HG03520 (cell line): ENCODE results near the gene TUFT1.
"Not testable (repeated sequence)": the region's sequence is repeated elsewhere in the genome, so short reads cannot be mapped to it uniquely, and the experiment has no call there.

Experiments used
- ATAC-seq: cut with Tn5 transposase; IDR thresholded peaks from one replicate; pipeline ENCODE4 v1.9.1; 2021; ENCODE audit warnings: mild to moderate bottlenecking, moderate library complexity; ENCODE audit not compliant: unreplicated experiment

The TUFT1 gene

DNA sequence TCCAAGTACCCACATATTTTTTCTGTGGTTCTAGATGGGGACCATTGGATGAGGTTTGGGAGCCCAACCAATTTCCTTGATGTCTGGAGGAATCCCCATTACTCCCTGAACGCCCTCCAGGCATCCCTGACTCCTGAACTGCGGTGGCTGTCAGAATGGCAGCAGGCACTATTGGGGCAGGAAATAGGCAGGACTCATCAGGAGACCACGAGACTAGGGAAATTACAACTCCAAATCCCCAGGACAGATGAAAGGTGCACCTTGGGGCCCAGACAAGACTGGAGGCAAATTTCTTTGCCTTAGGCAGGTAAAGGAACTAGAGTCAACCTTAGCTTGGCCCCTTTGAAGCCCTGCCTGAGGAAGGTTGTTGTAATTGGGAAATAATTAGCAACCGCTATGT is 27.8 kb upstream of the TUFT1 start:
- ATAC-seq, result no peak

DNA sequence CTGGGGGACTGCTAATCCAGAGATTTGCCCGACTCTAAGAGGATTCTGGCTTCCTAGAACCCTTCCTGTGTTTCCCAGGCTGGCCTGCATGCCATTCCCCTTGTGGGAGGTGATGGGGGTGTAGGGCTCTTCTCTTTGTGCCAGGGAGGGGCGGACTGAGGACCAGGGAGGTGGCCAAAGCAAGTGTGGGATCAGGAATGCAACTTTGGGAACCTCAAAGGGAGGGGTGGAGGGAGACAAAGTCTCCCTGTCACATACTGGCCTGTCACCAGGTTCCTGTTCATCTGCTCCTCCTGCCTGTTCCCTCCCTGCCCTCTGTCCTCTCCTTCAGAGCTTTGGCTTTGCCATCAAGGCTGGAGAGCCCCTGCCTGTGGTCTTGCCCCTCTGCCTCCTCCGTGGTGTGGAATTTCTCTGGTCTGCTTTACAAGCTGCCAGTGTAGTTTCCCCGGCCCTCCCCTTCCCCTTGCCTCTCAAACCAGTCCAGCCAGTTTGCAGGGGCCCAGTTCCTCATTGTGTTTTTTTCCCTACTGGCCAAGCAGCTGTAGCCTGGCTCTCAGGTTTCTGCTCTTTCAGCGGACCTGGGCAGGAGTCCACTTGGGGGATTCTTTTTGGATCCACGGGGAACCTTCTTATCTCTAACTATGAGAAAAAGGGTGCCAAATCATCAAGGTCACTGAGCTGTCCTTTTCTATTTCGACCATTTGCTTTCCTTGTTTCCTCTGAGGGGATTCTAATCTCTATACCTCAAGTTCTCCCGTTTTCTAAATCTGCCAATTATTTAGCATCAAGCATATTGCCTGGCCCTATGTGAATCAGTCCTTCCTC is 27.1 kb upstream of the TUFT1 start:
- no peak for ATAC-seq

DNA sequence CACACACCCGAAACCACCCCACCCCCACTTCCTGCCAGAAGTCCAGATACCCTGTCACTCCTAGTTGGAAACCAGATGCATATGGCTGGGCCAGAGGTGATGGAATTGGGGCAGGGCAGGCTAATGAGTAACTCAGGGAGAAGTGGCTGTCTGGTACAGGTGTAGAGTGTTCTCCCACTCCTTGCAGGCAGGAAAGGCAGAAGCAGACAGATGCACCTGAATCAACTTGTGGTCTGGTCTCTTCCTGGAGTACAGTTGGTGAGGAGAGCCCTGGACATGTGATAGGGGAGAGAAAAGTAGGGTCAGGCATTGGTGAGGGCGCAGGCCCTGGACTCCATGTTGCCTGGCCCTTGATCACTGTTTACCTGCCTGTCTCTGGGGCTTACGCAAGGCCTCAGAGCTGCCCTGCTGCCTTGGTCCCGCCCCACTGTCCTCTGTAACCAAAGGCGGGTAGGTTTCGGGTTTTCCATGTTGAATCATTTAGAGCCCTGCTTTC is 26.4 kb upstream of the TUFT1 start:
- no peak for ATAC-seq

DNA sequence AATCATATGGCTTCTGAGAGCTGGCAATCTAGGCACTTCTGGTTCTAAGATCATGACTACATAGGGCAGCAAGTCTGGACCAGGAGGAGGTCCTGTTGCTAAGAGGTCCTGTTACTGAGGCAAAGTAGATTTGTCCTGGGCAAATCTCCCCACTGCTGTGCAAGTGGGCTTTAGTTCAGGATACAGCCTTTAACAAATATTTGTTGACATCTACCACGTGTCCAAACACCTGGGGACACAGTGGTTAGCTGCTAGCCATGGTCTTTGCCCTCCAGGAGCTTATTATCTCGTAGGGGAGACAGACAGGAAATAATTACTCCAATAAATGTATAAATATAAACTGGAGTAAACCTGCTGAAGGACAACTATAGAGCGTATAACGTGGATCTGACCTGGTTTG is 25.7 kb upstream of the TUFT1 start:
- no peak for ATAC-seq

DNA sequence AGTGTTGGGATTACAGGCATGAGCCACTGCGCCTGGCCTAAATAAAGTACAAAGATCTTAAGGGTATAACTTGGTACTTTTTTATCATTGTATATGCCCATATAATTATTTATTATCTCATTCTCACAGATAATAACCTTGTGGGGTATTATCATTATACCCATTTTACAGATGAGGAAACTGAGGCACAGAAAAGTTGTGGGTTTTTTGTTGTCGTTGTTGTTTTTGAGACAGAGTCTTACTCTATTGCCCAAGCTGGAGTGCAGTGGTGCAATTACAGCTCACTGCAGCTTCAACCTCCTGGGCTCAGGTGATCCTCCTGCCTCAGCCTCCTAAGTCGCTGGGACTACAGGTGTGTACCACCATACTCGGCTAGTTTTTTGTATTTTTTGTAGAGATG is 24.8 kb upstream of the TUFT1 start:
- ATAC-seq, result no peak

DNA sequence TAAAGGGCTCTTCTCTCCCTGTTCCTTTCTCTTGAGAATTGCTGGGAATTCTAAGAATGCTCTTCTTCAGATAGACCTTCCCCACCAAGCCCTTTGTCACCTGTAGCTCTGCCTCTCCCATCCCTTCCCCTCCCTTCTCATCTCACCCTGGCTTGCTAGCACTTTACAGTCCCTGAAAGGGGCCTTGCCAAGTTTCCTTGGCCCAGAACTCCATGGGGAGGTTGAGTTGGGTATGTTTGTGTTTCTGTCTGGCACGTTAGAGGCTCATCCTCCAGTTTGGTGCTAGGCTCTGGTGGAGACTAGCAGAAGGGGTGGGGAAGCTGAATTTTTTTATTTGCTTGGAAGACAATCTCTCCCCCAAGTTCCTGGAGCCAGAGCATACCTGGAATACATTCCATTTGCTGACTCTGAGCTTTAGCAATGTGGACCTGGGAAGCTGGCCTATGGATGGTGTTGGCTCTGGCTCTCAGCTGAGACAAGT is 24.0 kb upstream of the TUFT1 start:
- ATAC-seq, result no peak

DNA sequence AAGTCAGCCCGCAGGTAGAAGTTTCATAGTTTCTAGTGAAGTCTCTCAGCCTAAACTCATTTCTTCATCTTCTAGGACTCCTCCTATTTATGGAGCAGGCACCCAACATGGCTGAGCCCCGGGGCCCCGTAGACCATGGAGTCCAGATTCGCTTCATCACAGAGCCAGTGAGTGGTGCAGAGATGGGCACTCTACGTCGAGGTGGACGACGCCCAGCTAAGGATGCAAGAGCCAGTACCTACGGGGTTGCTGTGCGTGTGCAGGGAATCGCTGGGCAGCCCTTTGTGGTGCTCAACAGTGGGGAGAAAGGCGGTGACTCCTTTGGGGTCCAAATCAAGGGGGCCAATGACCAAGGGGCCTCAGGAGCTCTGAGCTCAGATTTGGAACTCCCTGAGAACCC is 21.7 kb upstream of the TUFT1 start:
- ATAC-seq, result no peak

DNA sequence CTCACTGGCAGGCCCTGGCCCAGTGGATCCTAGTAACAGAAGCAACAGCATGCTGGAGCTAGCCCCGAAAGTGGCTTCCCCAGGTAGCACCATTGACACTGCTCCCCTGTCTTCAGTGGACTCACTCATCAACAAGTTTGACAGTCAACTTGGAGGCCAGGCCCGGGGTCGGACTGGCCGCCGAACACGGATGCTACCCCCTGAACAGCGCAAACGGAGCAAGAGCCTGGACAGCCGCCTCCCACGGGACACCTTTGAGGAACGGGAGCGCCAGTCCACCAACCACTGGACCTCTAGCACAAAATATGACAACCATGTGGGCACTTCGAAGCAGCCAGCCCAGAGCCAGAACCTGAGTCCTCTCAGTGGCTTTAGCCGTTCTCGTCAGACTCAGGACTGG is 21.2 kb upstream of the TUFT1 start:
- ATAC-seq, result no peak

DNA sequence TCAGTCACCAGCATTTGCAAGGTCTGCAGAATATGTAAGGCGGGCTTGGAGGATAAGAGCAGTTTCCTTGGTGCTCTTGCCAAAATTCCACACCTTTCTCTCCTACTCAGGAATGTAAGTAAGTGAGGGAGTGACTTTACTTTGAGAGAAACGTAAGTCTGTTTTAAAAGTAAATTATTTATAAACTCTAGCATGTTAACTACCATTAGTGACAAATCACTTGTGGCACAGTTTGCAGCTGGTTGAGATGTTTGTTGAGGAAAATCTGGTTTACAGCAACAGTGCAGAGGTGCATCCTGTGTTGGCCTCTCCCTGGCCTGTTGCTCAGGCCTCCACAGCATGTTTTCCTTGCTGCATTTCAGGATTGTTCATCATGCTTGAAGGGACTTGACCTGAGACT is 20.4 kb upstream of the TUFT1 start:
- ATAC-seq, result no peak

DNA sequence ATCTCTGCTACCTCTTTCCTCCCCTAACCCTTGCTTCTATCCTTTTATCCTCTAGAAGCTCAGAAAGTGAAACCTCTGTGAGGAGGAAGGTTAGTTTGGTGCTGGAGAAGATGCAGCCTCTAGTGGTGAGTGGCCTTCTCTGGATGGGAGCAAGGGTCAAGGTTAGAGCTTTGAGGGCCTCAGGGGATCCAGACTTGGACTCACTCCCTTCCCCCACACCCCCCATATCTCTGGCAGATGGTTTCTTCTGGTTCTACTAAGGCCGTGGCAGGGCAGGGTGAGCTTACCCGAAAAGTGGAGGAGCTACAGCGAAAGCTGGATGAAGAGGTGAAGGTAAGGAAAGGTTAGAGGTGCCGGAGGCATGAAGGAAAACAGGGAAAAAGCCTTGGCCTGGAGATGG is 19.8 kb upstream of the TUFT1 start:
- no peak for ATAC-seq

DNA sequence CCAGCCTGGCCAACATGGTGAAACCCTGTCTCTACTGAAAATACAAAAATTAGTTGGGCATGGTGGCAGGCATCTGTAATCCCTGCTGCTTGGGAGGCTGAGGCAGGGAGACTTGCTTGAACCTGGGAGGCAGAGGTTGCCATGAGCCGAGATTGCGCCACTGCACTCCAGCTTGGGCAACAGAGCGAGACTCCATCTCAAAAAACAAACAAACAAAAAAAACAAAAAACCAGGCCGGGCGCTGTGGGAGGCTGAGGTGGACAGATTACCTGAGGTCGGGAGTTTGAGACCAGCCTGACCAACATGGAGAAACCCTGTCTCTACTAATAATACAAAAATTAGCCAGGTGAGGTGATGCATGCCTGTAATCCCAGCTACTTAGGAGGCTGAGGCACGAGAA is 17.7 kb upstream of the TUFT1 start:
- ATAC-seq, result not testable (repeated sequence)

DNA sequence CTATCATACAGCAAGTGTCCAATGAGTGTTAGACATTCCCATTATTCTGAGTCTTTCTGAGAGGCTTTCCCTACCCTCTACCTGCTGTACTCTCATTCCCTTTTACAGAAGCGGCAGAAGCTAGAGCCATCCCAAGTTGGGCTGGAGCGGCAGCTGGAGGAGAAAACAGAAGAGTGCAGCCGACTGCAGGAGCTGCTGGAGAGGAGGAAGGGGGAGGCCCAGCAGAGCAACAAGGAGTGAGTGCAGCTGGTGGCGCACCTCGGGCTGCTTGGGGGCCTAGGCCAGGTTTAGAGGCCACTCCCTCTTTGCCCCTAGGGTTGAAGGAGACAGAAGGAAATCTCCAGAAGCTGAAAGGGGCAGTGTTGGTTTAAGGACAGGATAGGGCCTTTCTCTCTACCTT is 16.8 kb upstream of the TUFT1 start:
- ATAC-seq, result no peak

DNA sequence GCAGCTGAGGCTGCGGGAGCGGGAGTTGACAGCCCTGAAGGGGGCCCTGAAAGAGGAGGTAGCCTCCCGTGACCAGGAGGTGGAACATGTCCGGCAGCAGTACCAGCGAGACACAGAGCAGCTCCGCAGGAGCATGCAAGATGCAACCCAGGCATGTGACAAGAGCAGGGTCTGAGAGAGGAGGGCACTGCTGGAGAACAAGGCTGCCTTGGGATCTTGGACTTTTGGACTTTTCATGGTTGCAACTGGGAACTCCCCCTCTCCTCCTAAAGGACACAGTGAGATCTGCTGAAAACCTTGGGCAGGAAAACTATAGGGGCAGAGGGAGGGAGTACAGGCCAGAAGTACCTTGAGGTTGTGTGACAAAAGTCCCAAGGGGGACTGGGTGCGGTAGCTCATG is 15.4 kb upstream of the TUFT1 start:
- ATAC-seq, result no peak

DNA sequence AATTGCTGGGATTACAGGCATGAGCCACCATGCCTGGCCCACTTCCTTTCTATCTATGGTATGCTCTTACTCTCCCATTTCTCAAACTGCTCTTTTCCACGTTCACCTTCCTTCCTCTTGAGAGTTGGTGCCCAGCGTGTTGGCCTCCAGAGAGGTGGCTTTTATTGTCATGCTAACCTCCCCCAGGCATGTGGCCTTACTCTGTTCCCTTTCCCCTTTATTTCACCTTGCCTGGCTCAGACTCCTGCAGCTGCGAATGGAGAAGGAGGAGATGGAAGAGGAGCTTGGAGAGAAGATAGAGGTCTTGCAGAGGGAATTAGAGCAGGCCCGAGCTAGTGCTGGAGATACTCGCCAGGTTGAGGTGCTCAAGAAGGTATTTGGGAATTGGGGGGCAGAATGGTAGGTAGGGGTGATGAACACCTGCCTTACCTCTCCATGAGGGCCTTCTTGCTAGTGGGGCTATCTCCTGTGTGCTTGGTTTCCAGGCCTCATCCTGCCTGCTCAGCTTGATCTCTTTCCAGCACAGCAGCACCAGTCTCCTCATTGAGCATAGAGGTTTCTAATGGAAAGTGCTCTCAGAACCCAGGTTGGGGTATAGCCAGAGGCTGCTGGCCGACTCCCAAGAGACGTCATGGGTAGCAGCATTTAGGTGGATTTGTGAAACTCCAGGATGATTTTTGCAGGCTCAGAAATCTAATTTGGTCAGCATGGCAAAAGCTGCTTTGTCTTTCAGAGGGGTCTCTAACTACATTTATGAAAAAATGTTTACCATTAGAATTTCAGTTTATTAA is 13.2 kb upstream of the TUFT1 start:
- no peak for ATAC-seq

DNA sequence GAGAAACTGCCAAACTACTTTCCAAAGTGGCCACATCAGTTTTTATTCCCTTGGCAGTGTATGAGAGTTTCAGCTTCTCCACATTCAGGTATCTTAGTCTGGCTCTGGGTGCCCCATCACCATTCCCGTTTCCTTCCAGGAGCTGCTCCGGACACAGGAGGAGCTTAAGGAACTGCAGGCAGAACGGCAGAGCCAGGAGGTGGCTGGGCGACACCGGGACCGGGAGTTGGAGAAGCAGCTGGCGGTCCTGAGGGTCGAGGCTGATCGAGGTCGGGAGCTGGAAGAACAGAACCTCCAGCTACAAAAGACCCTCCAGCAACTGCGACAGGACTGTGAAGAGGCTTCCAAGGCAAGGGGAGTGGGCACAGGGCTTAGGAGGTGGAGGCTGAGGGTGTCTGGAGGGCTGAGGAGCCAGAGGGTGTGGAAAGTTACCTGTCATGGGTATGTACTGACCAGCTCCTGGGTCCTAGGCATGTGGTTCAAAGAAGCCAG is 10.9 kb upstream of the TUFT1 start:
- ATAC-seq, result no peak

DNA sequence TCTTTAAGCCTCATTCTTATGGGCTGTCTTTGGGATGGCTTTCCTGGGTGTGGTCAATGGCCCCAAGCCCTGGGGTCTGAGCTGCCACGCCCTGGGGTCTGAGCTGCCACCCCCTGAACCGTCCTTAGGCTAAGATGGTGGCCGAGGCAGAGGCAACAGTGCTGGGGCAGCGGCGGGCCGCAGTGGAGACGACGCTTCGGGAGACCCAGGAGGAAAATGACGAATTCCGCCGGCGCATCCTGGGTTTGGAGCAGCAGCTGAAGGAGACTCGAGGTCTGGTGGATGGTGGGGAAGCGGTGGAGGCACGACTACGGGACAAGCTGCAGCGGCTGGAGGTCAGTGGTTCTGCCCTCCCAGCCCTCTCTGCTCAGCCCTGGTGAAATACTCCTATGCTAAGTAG is 10.3 kb upstream of the TUFT1 start:
- ATAC-seq, result no peak

DNA sequence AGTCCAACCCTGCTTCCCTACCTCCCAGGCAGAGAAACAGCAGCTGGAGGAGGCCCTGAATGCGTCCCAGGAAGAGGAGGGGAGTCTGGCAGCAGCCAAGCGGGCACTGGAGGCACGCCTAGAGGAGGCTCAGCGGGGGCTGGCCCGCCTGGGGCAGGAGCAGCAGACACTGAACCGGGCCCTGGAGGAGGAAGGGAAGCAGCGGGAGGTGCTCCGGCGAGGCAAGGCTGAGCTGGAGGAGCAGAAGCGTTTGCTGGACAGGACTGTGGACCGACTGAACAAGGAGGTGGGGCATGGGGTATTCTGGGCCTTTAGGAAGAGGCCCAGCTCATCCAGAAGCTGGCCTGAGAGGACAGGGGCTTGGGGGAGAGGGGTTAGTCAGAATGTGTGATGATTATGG is 9.6 kb upstream of the TUFT1 start:
- no peak for ATAC-seq

DNA sequence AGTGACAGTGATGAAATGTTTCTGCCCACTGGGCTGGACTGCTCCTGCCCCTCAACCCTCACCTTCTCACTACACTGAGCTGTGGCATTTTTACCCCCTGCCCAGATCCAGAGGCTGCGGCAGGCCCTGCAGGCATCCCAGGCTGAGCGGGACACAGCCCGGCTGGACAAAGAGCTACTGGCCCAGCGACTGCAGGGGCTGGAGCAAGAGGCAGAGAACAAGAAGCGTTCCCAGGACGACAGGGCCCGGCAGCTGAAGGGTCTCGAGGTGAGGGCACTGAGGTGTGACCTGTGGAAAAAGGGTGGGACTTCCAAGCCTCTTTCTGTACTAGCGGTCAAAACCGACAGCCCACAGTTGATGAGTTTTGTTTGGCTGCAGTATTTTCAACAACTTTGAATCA is 6.2 kb upstream of the TUFT1 start:
- ATAC-seq, result no peak

DNA sequence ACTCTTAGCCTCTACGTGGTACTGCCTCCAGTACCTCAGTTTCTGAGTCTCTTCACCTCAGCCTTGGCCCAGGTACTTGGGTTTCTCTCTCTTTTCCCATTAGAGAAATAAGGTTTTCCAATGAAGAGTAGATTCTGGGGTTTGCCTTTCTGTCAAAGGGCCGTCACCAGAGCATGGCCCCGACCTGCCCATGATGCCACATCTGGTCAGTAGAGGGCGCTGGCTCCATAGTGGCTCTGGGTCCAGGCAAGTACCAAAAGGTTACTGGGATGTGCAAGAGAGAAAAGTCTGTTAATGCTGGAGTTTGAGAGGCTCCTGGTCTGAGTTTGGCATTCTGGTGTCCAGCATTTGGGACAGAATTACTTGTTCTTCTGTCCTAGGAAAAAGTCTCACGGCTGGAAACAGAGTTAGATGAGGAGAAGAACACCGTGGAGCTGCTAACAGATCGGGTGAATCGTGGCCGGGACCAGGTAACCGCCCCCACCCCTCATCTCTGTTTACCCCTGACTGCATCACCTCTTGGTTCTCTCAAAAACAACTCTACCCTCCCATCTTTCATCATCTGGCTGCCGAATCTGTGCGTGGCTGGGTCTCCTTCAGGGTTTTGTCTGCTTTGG is 5.3 kb upstream of the TUFT1 start:
- no peak for ATAC-seq

DNA sequence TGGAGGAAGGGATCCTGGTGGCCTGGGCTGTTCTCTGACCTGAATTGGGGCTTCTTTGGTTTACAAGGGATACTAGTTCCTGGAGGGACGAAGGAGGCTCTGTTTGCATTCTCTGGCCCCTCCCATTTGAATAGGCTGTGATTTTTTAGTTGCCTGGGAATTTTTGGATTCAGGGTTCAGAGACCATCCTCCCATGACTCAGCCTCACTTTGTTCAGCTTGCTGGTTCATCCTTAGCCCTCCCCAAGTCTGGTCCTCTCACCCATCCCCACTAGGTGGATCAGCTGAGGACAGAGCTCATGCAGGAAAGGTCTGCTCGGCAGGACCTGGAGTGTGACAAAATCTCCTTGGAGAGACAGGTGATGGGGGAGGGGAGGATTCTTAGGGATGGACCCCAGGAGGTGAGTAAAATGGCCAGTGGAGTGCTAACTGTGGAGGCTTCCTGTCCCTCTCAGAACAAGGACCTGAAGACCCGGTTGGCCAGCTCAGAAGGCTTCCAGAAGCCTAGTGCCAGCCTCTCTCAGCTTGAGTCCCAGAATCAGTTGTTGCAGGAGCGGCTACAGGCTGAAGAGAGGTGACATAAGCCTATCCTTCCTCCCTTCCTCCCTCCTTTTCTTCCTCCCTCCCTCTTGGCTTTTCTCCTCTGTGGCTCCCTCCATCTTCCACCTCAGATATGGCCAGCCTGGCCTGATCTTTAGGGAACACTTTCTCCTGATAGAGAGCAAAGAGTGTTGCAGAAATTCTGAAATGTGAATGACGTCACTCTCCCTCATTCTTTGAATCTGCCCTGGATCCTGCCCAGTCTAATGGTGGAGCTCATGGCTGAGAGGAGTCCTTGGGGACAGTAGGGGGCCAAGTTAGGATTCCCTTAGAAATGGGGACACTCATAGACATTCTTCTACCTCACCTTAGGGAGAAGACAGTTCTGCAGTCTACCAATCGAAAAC is 4.5 kb upstream of the TUFT1 start:
- no peak for ATAC-seq
